LNCaP clone FGC (cell line): Measurements from ENCODE around the gene POLR2C.

Experiments used
- DNase-seq: peaks from one replicate; pipeline ENCODE4 v3.0.0-alpha.2; 2011; ENCODE audit warnings: low read depth
- H3K4me3 ChIP-seq: 2 replicates; pipeline ENCODE4 v1.5.1; 2011; ENCODE audit warnings: mild to moderate bottlenecking, low read depth, low read length, control low read depth
- TF ChIP-seq, protein P1 (sequence below): IDR thresholded peaks from 2 replicates; pipeline ENCODE4 v1.5.1; 2012; ENCODE audit warnings: mild to moderate bottlenecking; ENCODE audit not compliant: control insufficient read depth, insufficient read depth; ENCODE audit errors: extremely low read depth

POLR2C gene

GRCh38 chr16:57510016-57510871 lies 47.8 kb downstream of the POLR2C start:
- no peak for DNase-seq
- no peak overlapping the region for H3K4me3 ChIP-seq

DNA sequence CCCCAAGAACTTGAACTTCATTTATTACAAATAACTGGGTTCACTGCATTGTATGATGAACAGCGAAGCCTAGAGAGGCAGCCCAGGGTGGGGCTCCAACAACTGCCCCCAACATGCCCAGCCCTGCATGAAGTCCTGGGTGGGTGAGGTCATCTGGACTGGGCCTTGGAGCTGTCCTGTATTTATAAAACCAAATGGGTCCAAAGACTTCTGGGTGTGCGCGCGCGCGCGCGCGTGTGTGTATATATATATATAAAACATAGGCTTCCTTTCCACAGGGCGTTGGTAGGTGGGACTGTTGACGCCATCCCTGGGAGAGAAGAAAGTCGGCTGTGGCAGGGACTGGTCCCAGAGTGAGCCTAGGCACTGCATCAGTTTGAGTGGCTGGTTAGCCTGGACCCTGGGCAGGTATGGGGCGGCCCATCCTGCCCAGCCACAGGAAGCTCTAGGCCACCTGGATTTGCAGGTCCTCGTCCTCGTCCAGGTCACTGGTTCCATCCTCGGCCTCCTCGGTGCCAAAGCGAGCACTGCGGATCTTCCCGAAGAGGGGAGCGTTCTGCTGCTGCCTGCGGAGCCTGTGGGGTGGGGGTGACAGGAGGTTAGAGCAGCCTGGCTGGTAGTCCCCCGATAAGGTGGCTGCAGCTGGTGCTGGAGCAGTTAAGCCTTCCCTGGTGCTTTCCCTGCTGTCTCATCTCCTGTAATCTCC lies 50.0 kb downstream of the POLR2C start:
- no peak overlapping the region for H3K4me3 ChIP-seq
- TF ChIP-seq, protein P1, sequence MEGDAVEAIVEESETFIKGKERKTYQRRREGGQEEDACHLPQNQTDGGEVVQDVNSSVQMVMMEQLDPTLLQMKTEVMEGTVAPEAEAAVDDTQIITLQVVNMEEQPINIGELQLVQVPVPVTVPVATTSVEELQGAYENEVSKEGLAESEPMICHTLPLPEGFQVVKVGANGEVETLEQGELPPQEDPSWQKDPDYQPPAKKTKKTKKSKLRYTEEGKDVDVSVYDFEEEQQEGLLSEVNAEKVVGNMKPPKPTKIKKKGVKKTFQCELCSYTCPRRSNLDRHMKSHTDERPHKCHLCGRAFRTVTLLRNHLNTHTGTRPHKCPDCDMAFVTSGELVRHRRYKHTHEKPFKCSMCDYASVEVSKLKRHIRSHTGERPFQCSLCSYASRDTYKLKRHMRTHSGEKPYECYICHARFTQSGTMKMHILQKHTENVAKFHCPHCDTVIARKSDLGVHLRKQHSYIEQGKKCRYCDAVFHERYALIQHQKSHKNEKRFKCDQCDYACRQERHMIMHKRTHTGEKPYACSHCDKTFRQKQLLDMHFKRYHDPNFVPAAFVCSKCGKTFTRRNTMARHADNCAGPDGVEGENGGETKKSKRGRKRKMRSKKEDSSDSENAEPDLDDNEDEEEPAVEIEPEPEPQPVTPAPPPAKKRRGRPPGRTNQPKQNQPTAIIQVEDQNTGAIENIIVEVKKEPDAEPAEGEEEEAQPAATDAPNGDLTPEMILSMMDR = no peak
- no peak for DNase-seq

More at GRCh38 chr16:57510016-57510871, 47.8 kb downstream of the POLR2C start:
- TF ChIP-seq, protein P1 = no peak

DNA sequence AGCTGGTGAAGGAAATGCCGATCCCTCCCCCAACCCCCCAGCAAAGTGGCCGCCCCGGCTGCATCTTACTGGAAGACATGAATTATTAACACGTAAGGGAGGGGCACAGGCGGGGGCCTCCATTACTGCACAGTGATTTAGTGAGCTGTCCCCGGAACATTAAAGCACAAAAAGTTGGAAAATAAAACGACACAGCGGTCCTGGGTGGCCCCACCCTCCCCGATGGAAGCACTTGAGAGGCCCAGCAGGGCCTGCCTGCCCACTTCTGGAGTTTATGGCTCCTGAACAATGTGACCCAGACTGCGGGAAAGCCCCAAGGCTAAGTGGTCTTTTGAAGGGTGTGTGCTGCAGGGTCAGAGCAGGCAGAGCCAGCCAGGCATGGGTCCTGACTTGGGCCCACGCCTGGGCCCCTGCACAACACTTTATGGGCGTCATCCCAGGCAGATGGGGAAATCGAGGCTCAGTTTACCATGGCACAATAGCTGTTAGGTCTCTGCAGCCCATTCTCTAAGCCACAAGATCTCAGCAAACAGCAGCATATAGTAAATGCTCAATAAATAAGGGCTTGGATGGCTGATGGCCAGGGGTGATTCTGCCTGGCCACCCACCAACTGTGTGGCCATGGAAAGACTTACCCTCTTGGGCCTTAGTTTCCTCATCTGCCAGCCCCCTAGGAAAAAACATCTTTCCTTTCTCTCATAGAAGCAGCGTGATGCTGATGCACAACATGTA lies 51.1 kb downstream of the POLR2C start:
- TF ChIP-seq, protein P1 = no peak
- no peak for DNase-seq
- no peak overlapping the region for H3K4me3 ChIP-seq

GRCh38 chr16:57514371-57514770 lies 51.9 kb downstream of the POLR2C start:
- TF ChIP-seq, protein P1 = no peak
- H3K4me3 ChIP-seq = no peak overlapping the region
- no peak for DNase-seq

DNA sequence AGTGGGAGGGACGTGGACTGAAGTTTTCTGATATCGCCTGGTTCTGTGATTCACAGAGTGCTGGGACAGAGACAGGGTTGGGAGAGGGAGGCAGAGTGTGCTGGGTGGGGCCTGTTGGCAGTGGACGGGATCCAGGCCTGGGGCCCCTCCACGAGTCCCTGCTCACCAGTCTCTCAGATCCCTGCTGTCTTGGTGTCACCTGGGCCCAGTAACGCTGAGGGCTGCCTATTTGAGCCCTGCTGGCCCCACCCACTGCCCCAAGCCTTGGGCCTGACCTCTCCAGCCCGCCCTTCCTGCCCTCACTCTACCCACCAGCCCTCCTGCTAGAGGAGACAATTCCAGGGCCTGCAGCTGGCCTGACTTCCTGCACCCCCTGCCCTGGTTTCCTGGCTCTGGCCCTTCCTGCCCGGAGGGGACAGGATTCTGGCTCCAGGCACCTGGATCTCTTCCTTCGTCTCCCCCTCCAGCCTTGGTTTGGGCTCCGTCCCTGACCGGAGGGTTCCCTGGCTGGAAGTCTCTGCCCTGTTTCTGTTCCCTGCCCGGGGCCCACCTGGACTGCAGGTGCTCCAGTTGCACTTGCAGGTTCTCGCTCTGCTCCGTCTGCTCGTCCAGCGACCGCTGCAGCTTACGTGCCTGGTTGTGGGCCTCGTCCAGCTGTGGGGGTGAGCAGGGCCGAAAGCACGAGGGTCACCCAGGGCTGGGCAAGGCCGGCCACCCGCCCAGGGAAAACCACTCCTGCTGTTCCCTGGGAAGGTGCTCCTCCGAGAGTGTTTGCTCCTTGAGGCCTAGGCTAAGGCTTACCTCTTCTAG lies 52.5 kb downstream of the POLR2C start:
- DNase-seq = no peak
- TF ChIP-seq, protein P1 = no peak
- no peak overlapping the region for H3K4me3 ChIP-seq

DNA sequence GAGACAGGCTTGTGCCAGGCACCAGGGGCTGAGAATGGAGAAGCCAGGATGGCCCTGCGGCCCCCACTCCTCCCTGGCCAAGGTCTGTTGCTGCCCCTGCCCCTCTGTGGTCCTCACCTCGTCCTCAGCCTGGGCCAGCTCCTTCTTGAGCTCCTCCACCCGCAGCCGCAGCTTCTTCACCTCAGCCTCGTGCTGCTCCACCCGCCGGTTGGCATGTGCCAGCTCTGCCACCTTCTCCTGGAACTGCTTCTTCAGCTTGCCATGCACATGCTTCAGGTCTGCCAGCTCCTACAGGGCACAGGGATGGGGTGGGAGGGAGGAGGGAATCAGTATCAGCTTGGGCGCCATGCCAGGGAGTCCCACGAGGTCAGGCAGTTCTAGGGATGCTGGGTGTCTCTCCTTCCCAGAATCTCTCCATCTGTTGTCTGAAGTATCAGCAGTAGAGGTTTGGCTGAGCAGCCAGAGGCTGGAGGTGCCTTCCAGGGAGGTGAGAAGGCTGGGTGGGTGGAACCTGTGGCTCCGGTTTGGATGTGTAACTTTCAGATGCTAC lies 53.8 kb downstream of the POLR2C start:
- DNase-seq = no peak
- H3K4me3 ChIP-seq = no peak overlapping the region
- TF ChIP-seq, protein P1 = no peak
